H1 (cell line): ENCODE measurements around the gene TGFBR2. TPM values are rescaled to one million over a fixed set of nuclear protein-coding genes. Genes with fewer than 3 reads are reported as not detected.

ENCODE experiments used
- CTCF ChIA-PET: fragments of 300-600 bp; sonication (Branson Sonifier 250); formaldehyde crosslinking; loops from one replicate; lab custom pipeline; 2021; ENCODE audit not compliant: partially characterized antibody; lab: Charles Lee
- POLR2A ChIA-PET: fragments of 300-600 bp; sonication (Branson Sonifier 250); formaldehyde crosslinking; loops from one replicate; lab custom pipeline; 2021; ENCODE audit warnings: inconsistent platforms; ENCODE audit not compliant: partially characterized antibody; lab: Charles Lee
- DNase-seq, 2 experiments: peaks; one replicate each; pipeline versions ENCODE4 v3.0.0 to v3.0.0-alpha.2; 2010 to 2022; ENCODE audit warnings: low spot score in 2 of 2, low read depth in 1 of 2, mixed read lengths in 1 of 2
- FAIRE-seq: peaks from 2 replicates; lab custom pipeline; 2011; peaks lifted over from hg19 to GRCh38; lab: Jason Lieb, UNC
- H2AFZ ChIP-seq: 2 replicates; pipeline ENCODE4 v1.8.1; 2012; ENCODE audit warnings: low read length, inconsistent platforms
- H2AK5ac ChIP-seq: 2 replicates; pipeline ENCODE4 v1.6.1; 2013; ENCODE audit warnings: low read depth, low read length
- H2BK120ac ChIP-seq: replicated peaks from 2 replicates; pipeline ENCODE3; 2013; ENCODE audit warnings: low read depth, low read length, inconsistent platforms
- H2BK12ac ChIP-seq: 2 replicates; pipeline ENCODE4 v1.6.1; 2013; ENCODE audit warnings: low read depth, low read length
- H2BK15ac ChIP-seq: 2 replicates; pipeline ENCODE4 v1.6.1; 2013; ENCODE audit warnings: low read length
- H2BK20ac ChIP-seq: 2 replicates; pipeline ENCODE4 v1.6.1; 2013; ENCODE audit warnings: low read length
- H2BK5ac ChIP-seq: 2 replicates; pipeline ENCODE4 v1.6.1; 2013; ENCODE audit warnings: low read depth, low read length
- H3K14ac ChIP-seq: 2 replicates; pipeline ENCODE4 v1.6.1; 2013; ENCODE audit warnings: inconsistent platforms; ENCODE audit not compliant: insufficient read length
- H3K18ac ChIP-seq: 2 replicates; pipeline ENCODE4 v1.6.1; 2013; ENCODE audit warnings: low read length; ENCODE audit errors: extremely low read depth
- H3K23ac ChIP-seq: 2 replicates; pipeline ENCODE4 v1.6.1; 2013; ENCODE audit warnings: inconsistent platforms; ENCODE audit not compliant: insufficient read length
- H3K23me2 ChIP-seq: 2 replicates; pipeline ENCODE4 v1.6.1; 2013; ENCODE audit warnings: low read depth, low read length
- H3K27ac ChIP-seq: 2 replicates; pipeline ENCODE4 v1.6.1; 2011; ENCODE audit warnings: low read depth, low read length, inconsistent platforms
- H3K27me3 ChIP-seq, 4 experiments: replicated peaks in 1 of 4; 1 replicate in 1 of 4; 2 replicates in 3 of 4; pipeline versions ENCODE4 v1.6.1 to v1.8.1; 2011 to 2013; ENCODE audit warnings: low read length in 3 of 4, mild to moderate bottlenecking in 3 of 4, inconsistent platforms in 2 of 4, mixed read lengths in 2 of 4, moderate library complexity in 1 of 4; ENCODE audit not compliant: control insufficient read depth in 3 of 4, insufficient read depth in 3 of 4; ENCODE audit errors: extremely low read depth in 1 of 4
- H3K36me3 ChIP-seq, 4 experiments: 2 replicates each; pipeline versions ENCODE4 v1.6.1 to v1.8.1; 2011 to 2013; ENCODE audit warnings: mild to moderate bottlenecking in 4 of 4, low read length in 3 of 4, moderate library complexity in 2 of 4, control low read depth in 1 of 4, inconsistent platforms in 1 of 4; ENCODE audit not compliant: insufficient read depth in 4 of 4, control insufficient read depth in 2 of 4
- H3K4ac ChIP-seq: replicated peaks from 2 replicates; pipeline ENCODE3; 2013; ENCODE audit warnings: low read length, low read depth, mixed read lengths, inconsistent platforms; ENCODE audit not compliant: insufficient read length
- H3K4me1 ChIP-seq, 4 experiments: replicated peaks in 1 of 4; 1 replicate in 1 of 4; 2 replicates in 3 of 4; pipeline versions ENCODE4 v1.6.1 to v1.8.1; 2011 to 2013; ENCODE audit warnings: low read length in 3 of 4, inconsistent platforms in 2 of 4, mixed read lengths in 1 of 4; ENCODE audit not compliant: insufficient read depth in 4 of 4, control insufficient read depth in 3 of 4
- H3K4me2 ChIP-seq, 2 experiments: 2 replicates each; pipeline versions ENCODE4 v1.6.1 to v1.8.1; 2011 to 2013; ENCODE audit warnings: low read depth in 2 of 2, low read length in 2 of 2, control low read depth in 1 of 2, inconsistent platforms in 1 of 2, mild to moderate bottlenecking in 1 of 2; ENCODE audit not compliant: insufficient read depth in 1 of 2
- H3K4me3 ChIP-seq, 4 experiments: fragments of 200-600, 300-600 bp in 1 of 4; sonication (generic), shearing (Covaris generic), sonication (Bioruptor Twin) in 1 of 4; 2 replicates each; pipeline versions ENCODE4 v1.5.1 to v1.8.1; 2011 to 2016; ENCODE audit warnings: low read length in 4 of 4, low read depth in 3 of 4, control low read depth in 2 of 4, inconsistent platforms in 2 of 4, mild to moderate bottlenecking in 2 of 4, mixed read lengths in 1 of 4, moderate library complexity in 1 of 4; ENCODE audit not compliant: insufficient read depth in 2 of 4; ENCODE audit errors: extremely low read depth in 1 of 4
- H3K56ac ChIP-seq: replicated peaks from 2 replicates; pipeline ENCODE3; 2013; ENCODE audit warnings: low read depth, mild to moderate bottlenecking, mixed read lengths, low read length, inconsistent platforms; ENCODE audit not compliant: insufficient read length
- H3K79me1 ChIP-seq: 2 replicates; pipeline ENCODE4 v1.6.1; 2013; ENCODE audit warnings: low read depth, low read length, control low read depth
- H3K79me2 ChIP-seq, 2 experiments: 2 replicates each; pipeline versions ENCODE4 v1.6.1 to v1.8.1; 2012 to 2013; ENCODE audit warnings: low read length in 2 of 2, mild to moderate bottlenecking in 2 of 2, inconsistent platforms in 1 of 2; ENCODE audit not compliant: insufficient read depth in 2 of 2, control insufficient read depth in 1 of 2
- H3K9ac ChIP-seq, 4 experiments: replicated peaks in 1 of 4; 1 replicate in 1 of 4; 2 replicates in 3 of 4; pipeline versions ENCODE4 v1.6.1 to v1.8.1; 2011 to 2013; ENCODE audit warnings: low read depth in 3 of 4, low read length in 3 of 4, control low read depth in 2 of 4, mild to moderate bottlenecking in 2 of 4, moderate library complexity in 2 of 4, inconsistent platforms in 1 of 4; ENCODE audit errors: extremely low read depth in 1 of 4
- H3K9me3 ChIP-seq, 2 experiments: 2 replicates each; pipeline versions ENCODE4 v1.6.1 to v1.8.1; 2012 to 2013; ENCODE audit warnings: mild to moderate bottlenecking in 2 of 2, moderate library complexity in 2 of 2, control low read depth in 1 of 2, inconsistent platforms in 1 of 2, low read depth in 1 of 2, low read length in 1 of 2, mixed read lengths in 1 of 2; ENCODE audit not compliant: insufficient read depth in 2 of 2
- H4K20me1 ChIP-seq, 2 experiments: replicated peaks in 1 of 2; 2 replicates each; pipeline versions ENCODE3 to v1.8.1; 2011 to 2013; ENCODE audit warnings: inconsistent platforms in 2 of 2, low read length in 2 of 2, mild to moderate bottlenecking in 1 of 2; ENCODE audit not compliant: insufficient read depth in 2 of 2, control insufficient read depth in 1 of 2
- H4K5ac ChIP-seq: 2 replicates; pipeline ENCODE4 v1.6.1; 2013; ENCODE audit warnings: low read length, low read depth, mixed read lengths, inconsistent platforms; ENCODE audit not compliant: insufficient read length
- H4K8ac ChIP-seq: 2 replicates; pipeline ENCODE4 v1.8.0; 2013; ENCODE audit warnings: mild to moderate bottlenecking, moderate library complexity, low read length, inconsistent platforms; ENCODE audit not compliant: insufficient read depth; ENCODE audit errors: extremely low read depth
- H4K91ac ChIP-seq: replicated peaks from 2 replicates; pipeline ENCODE3; 2013; ENCODE audit warnings: low read length, mixed read lengths, inconsistent platforms; ENCODE audit not compliant: insufficient read length
- CBX5 ChIP-seq: fragments of 300-800, 300-1000 bp; sonication (generic); IDR thresholded peaks from 2 replicates; pipeline ENCODE4 v1.7.1; 2016; ENCODE audit warnings: antibody characterized with exemption, low read length, low read depth
- CEBPB ChIP-seq: IDR thresholded peaks from 2 replicates; pipeline ENCODE4 v1.6.1; 2012; ENCODE audit warnings: low read depth, low read length
- CTBP2 ChIP-seq: IDR thresholded peaks from 2 replicates; pipeline ENCODE4 v1.7.0; 2011; ENCODE audit warnings: borderline replicate concordance, mild to moderate bottlenecking, moderate library complexity, mixed read lengths, low read length; ENCODE audit not compliant: insufficient read depth, insufficient read length
- CTCF ChIP-seq, 3 experiments: IDR thresholded peaks; 1 replicate in 2 of 3; 2 replicates in 1 of 3; pipeline versions ENCODE4 v1.5.1 to v1.6.1; 2011; ENCODE audit warnings: low read length in 3 of 3, mild to moderate bottlenecking in 3 of 3, inconsistent platforms in 2 of 3, low read depth in 1 of 3, moderate library complexity in 1 of 3; ENCODE audit not compliant: insufficient read depth in 1 of 3; ENCODE audit errors: control extremely low read depth in 1 of 3
- JUND ChIP-seq: IDR thresholded peaks from 2 replicates; pipeline ENCODE4 v1.6.1; 2011; ENCODE audit warnings: mild to moderate bottlenecking, improper control_type of control experiment, low read length
- MAFK ChIP-seq: IDR thresholded peaks from 2 replicates; pipeline ENCODE4 v1.6.1; 2012; ENCODE audit warnings: low read depth, mild to moderate bottlenecking, improper control_type of control experiment, low read length
- PHF8 ChIP-seq: fragments of 200-600 bp; sonication (generic); conservative IDR thresholded peaks from 2 replicates; pipeline ENCODE4 v1.7.1; 2012; ENCODE audit warnings: low read depth, mild to moderate bottlenecking, inconsistent platforms, low read length, moderate library complexity
- POLR2AphosphoS5 ChIP-seq: IDR thresholded peaks from 2 replicates; pipeline ENCODE4 v1.6.1; 2011; ENCODE audit warnings: low read depth, low read length
- SRF ChIP-seq: IDR thresholded peaks from 2 replicates; pipeline ENCODE4 v1.6.1; 2011; ENCODE audit warnings: mild to moderate bottlenecking, low read depth, low read length, moderate library complexity
- TAF1 ChIP-seq: IDR thresholded peaks from 2 replicates; pipeline ENCODE4 v1.6.1; 2011; ENCODE audit warnings: mild to moderate bottlenecking, low read depth, low read length
- WGBS, 2 experiments: shearing (Covaris generic) in 1 of 2; methylation state at CpG; one replicate each; pipeline versions ENCODE4 v1.1.6 to v1.1.7; 2013 to 2015; ENCODE audit warnings: low lambda C conversion rate in 2 of 2, mixed read lengths in 2 of 2, inconsistent platforms in 1 of 2, low coverage in 1 of 2, missing lambda C conversion rate in 1 of 2; ENCODE audit not compliant: insufficient replicate concordance in 2 of 2, insufficient coverage in 1 of 2, insufficient read length in 1 of 2; ENCODE audit errors: extremely low coverage in 1 of 2, missing lambda C conversion rate in 1 of 2; 5-methylcytosine and 5-hydroxymethylcytosine counted together
- polyA plus RNA-seq, 7 experiments: library from polyadenylated mRNA; depleted of rRNA in 3 of 7; stranded (reverse) in 5 of 7; unstranded in 2 of 7; fragments of >200 nt in 5 of 7; fragments of 200-250 nt in 2 of 7; gene quantifications; 1 replicate in 5 of 7; 2 replicates in 1 of 7; 4 replicates in 1 of 7; pipeline versions ENCODE4 v1.2.1 to v1.2.3, GENCODE V29; 2011 to 2013; ENCODE audit warnings: missing spikeins in 2 of 7, mixed read lengths in 2 of 7
- total RNA-seq: library from RNA; stranded (reverse); fragmentation: NEBNext Ultra II Directional; extraction: Animal tissue kit (Norgen Biotek cat#: 25700); gene quantifications from 2 replicates; pipeline ENCODE4 v1.2.1, GENCODE V29; 2021

The TGFBR2 gene
- total and polyA plus RNA-seq, 2 of the 8 experiments (the other 6 are each of a cell fraction or from before 2014, with no cell fraction given), result 4.2 to 7.4 TPM

GRCh38 chr3:30700702-30701321 is 94.4 kb downstream of the TGFBR2 start:
- no peak overlapping the region for H3K23ac ChIP-seq
- peaks cover 0 to 13% (median 4%) of the 10 kb centered on the region in 4 experiments; a peak in 3 of 7 replicates for H3K4me1 ChIP-seq
- H3K79me1 ChIP-seq, result no peaks in the 10 kb centered on the region
- H3K23me2 ChIP-seq, result no peaks in the 10 kb centered on the region; the same call in 1 of the 2 replicates
- no peak overlapping the region for H4K91ac ChIP-seq
- H3K79me2 ChIP-seq, result no peaks in the 10 kb centered on the region
- no peak overlapping the region for H4K5ac ChIP-seq
- FAIRE-seq (no peak), DNase-seq (no peak)
- no peaks in the 10 kb centered on the region for H3K27me3 ChIP-seq
- H2AFZ ChIP-seq, result no peak overlapping the region
- H3K9me3 ChIP-seq, result peaks cover 14 to 20% of the 10 kb centered on the region in 2 experiments
- H2BK12ac ChIP-seq, result no peak overlapping the region
- no peak overlapping the region for H2BK5ac ChIP-seq
- H4K8ac ChIP-seq, result no peak overlapping the region
- no peak overlapping the region for H3K4me2 ChIP-seq
- POLR2A ChIA-PET, result no interaction called here
- no peak overlapping the region for H3K4ac ChIP-seq
- no peak overlapping the region for H2BK20ac ChIP-seq
- H4K20me1 ChIP-seq, result no peaks in the 10 kb centered on the region
- H3K4me3 ChIP-seq, result no peak overlapping the region
- 90% methylated on average over 3 of the region's 3 CpGs; no CpG with 5 or more reads in 1 of the 2 experiments for WGBS, 2 experiments
- no peak overlapping the region for H2BK15ac ChIP-seq
- no peak overlapping the region for H2BK120ac ChIP-seq
- H3K36me3 ChIP-seq, result peaks cover 0 to 9% (median 4%) of the 10 kb centered on the region in 4 experiments; a peak in 2 of 8 replicates
- H2AK5ac ChIP-seq, result no peak overlapping the region
- H3K18ac ChIP-seq, result no peak overlapping the region
- CTCF ChIA-PET, result no interaction called here
- no peak overlapping the region for H3K27ac ChIP-seq
- no peak overlapping the region for H3K56ac ChIP-seq
- no peak overlapping the region for H3K9ac ChIP-seq
- no peak overlapping the region for H3K14ac ChIP-seq
- TF ChIP-seq TAF1, result no peak
- no peak for TF ChIP-seq CTBP2
- no peak for TF ChIP-seq CTCF (IDR thresholded peaks at IDR 0.05; ENCODE audit: control extremely low read depth in 1 of 3, insufficient read depth in 1 of 3, low read depth in 1 of 3, low read length in 3 of 3)
- TF ChIP-seq PHF8, result no peak
- TF ChIP-seq JUND, result no peak
- TF ChIP-seq POLR2AphosphoS5, result no peak
- TF ChIP-seq CBX5, result no peak
- TF ChIP-seq MAFK, result no peak
- TF ChIP-seq CEBPB, result no peak
- TF ChIP-seq SRF, result no peak
